Neural cell (in vitro differentiated cells): ENCODE measurements around the gene DCLK1.

Experiments used
- CTCF ChIP-seq: fragments of 450-650 bp; IDR thresholded peaks from 2 replicates; pipeline ENCODE4 v1.5.1; 2014; ENCODE audit warnings: antibody characterized with exemption, mild to moderate bottlenecking, moderate library complexity; ENCODE audit not compliant: poor library complexity, severe bottlenecking
- EP300 ChIP-seq: fragments of 450-650 bp; conservative IDR thresholded peaks from 2 replicates; pipeline ENCODE4 v1.6.1; 2014; ENCODE audit warnings: antibody characterized with exemption, mild to moderate bottlenecking, moderate library complexity; ENCODE audit not compliant: poor library complexity, severe bottlenecking
- EZH2 ChIP-seq: fragments of 200-600, 300-800 bp; shearing (Covaris generic), sonication (generic); IDR thresholded peaks from 2 replicates; pipeline ENCODE4 v1.6.1; 2014; ENCODE audit warnings: antibody characterized with exemption, low read length, borderline replicate concordance, mild to moderate bottlenecking; ENCODE audit not compliant: insufficient read depth, poor library complexity, severe bottlenecking
- POLR2AphosphoS5 ChIP-seq: IDR thresholded peaks from 2 replicates; pipeline ENCODE4 v1.6.1; 2012
- RAD21 ChIP-seq: fragments of 450-650 bp; conservative IDR thresholded peaks from 2 replicates; pipeline ENCODE4 v1.6.1; 2014; ENCODE audit warnings: antibody characterized with exemption, mild to moderate bottlenecking, moderate library complexity
- SMC3 ChIP-seq: fragments of 450-650 bp; conservative IDR thresholded peaks from 2 replicates; pipeline ENCODE4 v1.6.1; 2014; ENCODE audit warnings: antibody characterized with exemption, mild to moderate bottlenecking, moderate library complexity; ENCODE audit not compliant: poor library complexity
- TAF1 ChIP-seq: IDR thresholded peaks from 2 replicates; pipeline ENCODE4 v1.6.1; 2012; ENCODE audit warnings: low read depth
- TF ChIP-seq, protein P1 (sequence below): IDR thresholded peaks from 2 replicates; pipeline ENCODE4 v1.6.1; 2012; ENCODE audit warnings: borderline replicate concordance

GRCh38 chr13:35723821-35724220 is 407.4 kb downstream of the DCLK1 start:
- no peak for TF ChIP-seq EZH2
- no peak for TF ChIP-seq CTCF
- TF ChIP-seq, protein P1, sequence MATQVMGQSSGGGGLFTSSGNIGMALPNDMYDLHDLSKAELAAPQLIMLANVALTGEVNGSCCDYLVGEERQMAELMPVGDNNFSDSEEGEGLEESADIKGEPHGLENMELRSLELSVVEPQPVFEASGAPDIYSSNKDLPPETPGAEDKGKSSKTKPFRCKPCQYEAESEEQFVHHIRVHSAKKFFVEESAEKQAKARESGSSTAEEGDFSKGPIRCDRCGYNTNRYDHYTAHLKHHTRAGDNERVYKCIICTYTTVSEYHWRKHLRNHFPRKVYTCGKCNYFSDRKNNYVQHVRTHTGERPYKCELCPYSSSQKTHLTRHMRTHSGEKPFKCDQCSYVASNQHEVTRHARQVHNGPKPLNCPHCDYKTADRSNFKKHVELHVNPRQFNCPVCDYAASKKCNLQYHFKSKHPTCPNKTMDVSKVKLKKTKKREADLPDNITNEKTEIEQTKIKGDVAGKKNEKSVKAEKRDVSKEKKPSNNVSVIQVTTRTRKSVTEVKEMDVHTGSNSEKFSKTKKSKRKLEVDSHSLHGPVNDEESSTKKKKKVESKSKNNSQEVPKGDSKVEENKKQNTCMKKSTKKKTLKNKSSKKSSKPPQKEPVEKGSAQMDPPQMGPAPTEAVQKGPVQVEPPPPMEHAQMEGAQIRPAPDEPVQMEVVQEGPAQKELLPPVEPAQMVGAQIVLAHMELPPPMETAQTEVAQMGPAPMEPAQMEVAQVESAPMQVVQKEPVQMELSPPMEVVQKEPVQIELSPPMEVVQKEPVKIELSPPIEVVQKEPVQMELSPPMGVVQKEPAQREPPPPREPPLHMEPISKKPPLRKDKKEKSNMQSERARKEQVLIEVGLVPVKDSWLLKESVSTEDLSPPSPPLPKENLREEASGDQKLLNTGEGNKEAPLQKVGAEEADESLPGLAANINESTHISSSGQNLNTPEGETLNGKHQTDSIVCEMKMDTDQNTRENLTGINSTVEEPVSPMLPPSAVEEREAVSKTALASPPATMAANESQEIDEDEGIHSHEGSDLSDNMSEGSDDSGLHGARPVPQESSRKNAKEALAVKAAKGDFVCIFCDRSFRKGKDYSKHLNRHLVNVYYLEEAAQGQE = no peak
- no peak for TF ChIP-seq RAD21
- no peak for TF ChIP-seq SMC3
- TF ChIP-seq TAF1 = no peak
- TF ChIP-seq POLR2AphosphoS5 = peak; percentile 23
- TF ChIP-seq EP300 = peak; percentile 79
